Stimulated activated CD4-positive, alpha-beta T cell treated with anti-CD3 and anti-CD28 coated beads, Interleukin-1b, Interleukin-23, amount 100 ng/mL, for 48 hours (primary cell): ENCODE results near the gene MTARC1.

ENCODE experiments used
- DNase-seq: peaks from one replicate; pipeline ENCODE4 v3.0.0-alpha.2; 2020

MTARC1 gene

GRCh38 chr1:220786337-220787068 is at the start of gene MTARC1:
Gene MTARC1, plus strand, starts transcription at chr1:220786913. Its CDS starts 32 bp downstream, at chr1:220786945.
- no peak for DNase-seq

GRCh38 chr1:220741349-220741748 is 45.4 kb upstream of the MTARC1 start:
- DNase-seq: no peak

GRCh38 chr1:220741825-220742224 is 44.9 kb upstream of the MTARC1 start:
- no peak for DNase-seq

GRCh38 chr1:220742520-220742919 is 44.2 kb upstream of the MTARC1 start:
- DNase-seq: no peak

- DNase-seq: no peak
Measured at GRCh38 chr1:220746851-220747250, 39.9 kb upstream of the MTARC1 start.

- DNase-seq: no peak
Measured at GRCh38 chr1:220747437-220748088, 39.1 kb upstream of the MTARC1 start.

GRCh38 chr1:220748089-220748934 is 38.4 kb upstream of the MTARC1 start, which contains the start of gene MTARC2:
Gene MTARC2, plus strand, starts transcription at chr1:220748322. Its CDS starts 210 bp downstream, at chr1:220748532.
- DNase-seq: no peak

GRCh38 chr1:220748936-220749335 is 37.8 kb upstream of the MTARC1 start:
- no peak for DNase-seq

GRCh38 chr1:220750131-220750515 is 36.6 kb upstream of the MTARC1 start:
- DNase-seq: no peak

- DNase-seq: no peak
Measured at GRCh38 chr1:220751111-220751510, 35.6 kb upstream of the MTARC1 start.

GRCh38 chr1:220754212-220754917 is 32.3 kb upstream of the MTARC1 start:
- no peak for DNase-seq

- no peak for DNase-seq
Measured at GRCh38 chr1:220754918-220755295, 31.8 kb upstream of the MTARC1 start.

- no peak for DNase-seq
Measured at GRCh38 chr1:220755309-220755708, 31.4 kb upstream of the MTARC1 start.

GRCh38 chr1:220757441-220757840 is 29.3 kb upstream of the MTARC1 start:
- DNase-seq: no peak

GRCh38 chr1:220759147-220759546 is 27.6 kb upstream of the MTARC1 start:
- no peak for DNase-seq

GRCh38 chr1:220761688-220762427 is 24.9 kb upstream of the MTARC1 start:
- no peak for DNase-seq

- DNase-seq: no peak
Measured at GRCh38 chr1:220764757-220765156, 22.0 kb upstream of the MTARC1 start.

- DNase-seq: no peak
Measured at GRCh38 chr1:220767312-220768125, 19.2 kb upstream of the MTARC1 start.

GRCh38 chr1:220768126-220768601 is 18.5 kb upstream of the MTARC1 start:
- DNase-seq: no peak

- DNase-seq: no peak
Measured at GRCh38 chr1:220769205-220769604, 17.5 kb upstream of the MTARC1 start.
